ENCODE measurements around the gene MYLK3. TPM values are rescaled to one million over a fixed set of nuclear protein-coding genes. Genes with fewer than 3 reads are reported as not detected.

Gene MYLK3
- total RNA-seq, 4 donors from 2014 or later, result 0.33 to 1.2 (median 0.57) TPM

GRCh38 chr16:46719528-46719927 is 28.6 kb downstream of the MYLK3 start:
- peaks cover 0 to 52% (median 0%) of the 10 kb centered on the region in 4 donors for H3K36me3 ChIP-seq
- H3K4me3 ChIP-seq, result no peak overlapping the region
- peaks cover 0 to 9% (median 0%) of the 10 kb centered on the region in 4 donors for H3K4me1 ChIP-seq
- intact Hi-C loops (cut with DNase I), result no loop called here
- no peak overlapping the region for H3K27ac ChIP-seq (replicated peaks in 1 of 4)
- H3K9me3 ChIP-seq, result no peaks in the 10 kb centered on the region
- WGBS, result 95% methylated on average over 6 of the region's 6 CpGs
- TF ChIP-seq EP300 (IDR thresholded peaks at IDR 0.05) (no peak), CTCF (IDR thresholded peaks at IDR 0.05) (no peak), POLR2A (IDR thresholded peaks at IDR 0.05; ENCODE audit: low read depth) (no peak)
- no peaks in the 10 kb centered on the region for H3K27me3 ChIP-seq
- no peak for DNase-seq (ENCODE audit: extremely low spot score)

GRCh38 chr16:46718214-46718613 is 29.9 kb downstream of the MYLK3 start:
- no peak for TF ChIP-seq POLR2A (IDR thresholded peaks at IDR 0.05; ENCODE audit: low read depth)
- no peak for TF ChIP-seq CTCF (IDR thresholded peaks at IDR 0.05)
- TF ChIP-seq EP300 (IDR thresholded peaks at IDR 0.05), result no peak
- no peak for TF ChIP-seq POLR2AphosphoS5 (IDR thresholded peaks at IDR 0.05)
- intact Hi-C loops (cut with DNase I), result no loop called here
- DNase-seq (ENCODE audit: extremely low spot score), result no peak
- H3K27me3 ChIP-seq, result no peaks in the 10 kb centered on the region
- peaks cover 0 to 15% (median 0%) of the 10 kb centered on the region in 4 donors for H3K4me1 ChIP-seq
- peaks cover 0 to 52% (median 0%) of the 10 kb centered on the region in 4 donors for H3K36me3 ChIP-seq
- no peak overlapping the region for H3K4me3 ChIP-seq
- 91% methylated on average over 8 of the region's 8 CpGs for WGBS
- H3K27ac ChIP-seq (replicated peaks in 1 of 4), result no peak overlapping the region
- no peaks in the 10 kb centered on the region for H3K9me3 ChIP-seq

GRCh38 chr16:46717692-46718091 is 30.5 kb downstream of the MYLK3 start:
- Histone ChIP-seq H3K27ac (replicated peaks in 1 of 4) (no peak overlapping the region), H3K27me3 (no peaks in the 10 kb centered on the region), H3K4me1 (peaks cover 0 to 16% (median 0%) of the 10 kb centered on the region in 4 donors), H3K4me3 (no peak overlapping the region), H3K36me3 (peaks cover 0 to 52% (median 0%) of the 10 kb centered on the region in 4 donors), H3K9me3 (no peaks in the 10 kb centered on the region)
- no peak for DNase-seq (ENCODE audit: extremely low spot score)
- intact Hi-C loops (cut with DNase I), result no loop called here
- WGBS, result 83% methylated on average over 2 of the region's 2 CpGs
- TF ChIP-seq EP300 (IDR thresholded peaks at IDR 0.05), result no peak
- no peak for TF ChIP-seq POLR2AphosphoS5 (IDR thresholded peaks at IDR 0.05)
- no peak for TF ChIP-seq POLR2A (IDR thresholded peaks at IDR 0.05; ENCODE audit: low read depth)
- no peak for TF ChIP-seq CTCF (IDR thresholded peaks at IDR 0.05)

GRCh38 chr16:46715769-46716305 is 32.3 kb downstream of the MYLK3 start:
- TF ChIP-seq CTCF (IDR thresholded peaks at IDR 0.05) (no peak), POLR2AphosphoS5 (IDR thresholded peaks at IDR 0.05) (no peak), EP300 (IDR thresholded peaks at IDR 0.05) (no peak), POLR2A (IDR thresholded peaks at IDR 0.05; ENCODE audit: low read depth) (no peak)
- Histone ChIP-seq H3K36me3 (peaks cover 0 to 40% (median 0%) of the 10 kb centered on the region in 4 donors), H3K4me3 (no peak overlapping the region), H3K4me1 (peaks cover 0 to 28% (median 0%) of the 10 kb centered on the region in 4 donors), H3K27ac (replicated peaks in 1 of 4) (no peak overlapping the region), H3K27me3 (no peaks in the 10 kb centered on the region), H3K9me3 (no peaks in the 10 kb centered on the region)
- DNase-seq (ENCODE audit: extremely low spot score), result no peak
- intact Hi-C loops (cut with DNase I), result no loop called here
- whole genome bisulfite sequencing, result 61% methylated on average over 5 of the region's 6 CpGs
